ENCODE results near the gene CNGA2. TPM values are rescaled to one million over a fixed set of nuclear protein-coding genes. Genes with fewer than 3 reads are reported as not detected.

The CNGA2 gene
- total and polyA plus RNA-seq, 2 donors (not counting 3 experiments of a cell fraction or from before 2014, with no cell fraction given) = not detected

GRCh38 chrX:151722241-151722846, 12.2 kb upstream of the CNGA2 start:
- FAIRE-seq (no peak), DNase-seq (ENCODE audit: low read depth, low spot score) (no peak)
- no peak overlapping the region for H3K27ac ChIP-seq (ENCODE audit: insufficient read depth, low read depth, low read length)
- TF ChIP-seq POLR2A (IDR thresholded peaks at IDR 0.05; ENCODE audit: low read depth, low read length) = no peak
- peak in 1 of 2 donors; percentile 38 for TF ChIP-seq CTCF (IDR thresholded peaks at IDR 0.05; ENCODE audit: extremely low read depth in 1 of 2, insufficient read depth in 1 of 2, low read depth in 1 of 2, low read length in 2 of 2)
- BruUV-seq (replicated peaks) = no TSS peak
- H3K79me2 ChIP-seq (ENCODE audit: control insufficient read depth, insufficient read depth, low read length) = no peaks in the 10 kb centered on the region
- no peaks in the 10 kb centered on the region for H3K9me3 ChIP-seq (replicated peaks; ENCODE audit: control insufficient read depth, insufficient read depth, low read length)
- no peaks in the 10 kb centered on the region for H3K36me3 ChIP-seq (ENCODE audit: control insufficient read depth in 2 of 2, extremely low read depth in 1 of 2, insufficient read depth in 2 of 2, low read length in 2 of 2)
- H3K4me1 ChIP-seq (ENCODE audit: control insufficient read depth, extremely low read depth, insufficient read depth, low read length) = no peaks in the 10 kb centered on the region
- ChIA-PET CTCF (interaction anchor here (1.3 kb wide), 1 partner anchor 571 kb away, joined by 11 read pairs; no protein-coding TSS in a partner anchor), POLR2A (no interaction called here)
- no peak overlapping the region for H3K4me2 ChIP-seq (ENCODE audit: insufficient read depth, low read length)
- dilution Hi-C loops (cut with MboI; ENCODE audit: extremely low pct_ligation_motif_present, low sequenced_read_pairs) (no loop called here), intact Hi-C loops (cut with micrococcal nuclease) (loop anchor here (1.0 kb wide), 1 partner anchor 571 kb away; no protein-coding TSS in a partner anchor)
- H3K27me3 ChIP-seq (ENCODE audit: control insufficient read depth in 2 of 2, insufficient read depth in 2 of 2, low read length in 2 of 2) = no peaks in the 10 kb centered on the region
- H4K20me1 ChIP-seq (replicated peaks; ENCODE audit: control insufficient read depth, extremely low read depth, insufficient read depth, low read length) = no peaks in the 10 kb centered on the region
- H3K4me3 ChIP-seq (replicated peaks in 1 of 3; ENCODE audit: insufficient read depth in 1 of 3, low read depth in 1 of 3, low read length in 3 of 3) = no peak overlapping the region
- no peak overlapping the region for H2AFZ ChIP-seq (ENCODE audit: low read depth, low read length)
- no peak overlapping the region for H3K9ac ChIP-seq (replicated peaks; ENCODE audit: extremely low read depth, insufficient read depth, low read length)
- H3K9me1 ChIP-seq (replicated peaks; ENCODE audit: control insufficient read depth, extremely low read depth, insufficient read depth, low read length) = no peaks in the 10 kb centered on the region

DNA sequence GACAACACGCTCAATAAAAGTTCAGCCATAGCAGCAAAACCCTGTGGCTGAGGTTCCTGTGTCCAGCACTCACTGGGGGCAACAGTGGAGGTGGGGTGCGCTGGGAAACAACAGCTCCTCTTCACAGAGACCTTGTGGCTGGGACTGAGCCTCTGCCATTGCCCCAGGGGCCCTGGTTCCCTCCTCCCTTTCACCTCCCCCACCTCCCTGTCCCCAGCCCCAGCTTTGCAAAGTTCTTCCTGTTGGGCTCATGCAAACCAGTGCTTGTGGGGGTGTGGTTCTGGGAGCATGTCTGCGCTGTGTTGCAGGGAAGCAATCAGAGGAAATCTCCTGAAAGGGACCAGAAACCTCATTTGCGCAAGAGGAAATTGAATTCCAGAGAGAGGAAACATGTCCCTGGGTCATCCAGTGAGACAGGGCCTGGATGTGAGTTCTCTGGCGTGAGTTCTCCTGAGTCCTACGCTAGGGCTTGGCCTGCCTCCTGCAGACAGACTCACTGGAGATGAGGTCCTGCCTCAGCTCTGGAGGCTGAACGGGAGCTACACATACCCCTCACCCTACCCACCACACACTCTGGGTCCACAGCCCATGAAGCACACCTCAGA, 11.3 kb upstream of the CNGA2 start:
- FAIRE-seq (no peak), DNase-seq (ENCODE audit: low read depth, low spot score) (no peak)
- no TSS peak for BruUV-seq (replicated peaks)
- Histone ChIP-seq H2AFZ (ENCODE audit: low read depth, low read length) (no peak overlapping the region), H3K27ac (ENCODE audit: insufficient read depth, low read depth, low read length) (no peak overlapping the region), H3K9ac (replicated peaks; ENCODE audit: extremely low read depth, insufficient read depth, low read length) (no peak overlapping the region), H4K20me1 (replicated peaks; ENCODE audit: control insufficient read depth, extremely low read depth, insufficient read depth, low read length) (no peaks in the 10 kb centered on the region), H3K9me3 (replicated peaks; ENCODE audit: control insufficient read depth, insufficient read depth, low read length) (no peaks in the 10 kb centered on the region), H3K9me1 (replicated peaks; ENCODE audit: control insufficient read depth, extremely low read depth, insufficient read depth, low read length) (no peaks in the 10 kb centered on the region), H3K36me3 (ENCODE audit: control insufficient read depth in 2 of 2, extremely low read depth in 1 of 2, insufficient read depth in 2 of 2, low read length in 2 of 2) (no peaks in the 10 kb centered on the region), H3K4me3 (replicated peaks in 1 of 3; ENCODE audit: insufficient read depth in 1 of 3, low read depth in 1 of 3, low read length in 3 of 3) (no peak overlapping the region), H3K79me2 (ENCODE audit: control insufficient read depth, insufficient read depth, low read length) (no peaks in the 10 kb centered on the region), H3K27me3 (ENCODE audit: control insufficient read depth in 2 of 2, insufficient read depth in 2 of 2, low read length in 2 of 2) (no peaks in the 10 kb centered on the region), H3K4me2 (ENCODE audit: insufficient read depth, low read length) (no peak overlapping the region), H3K4me1 (ENCODE audit: control insufficient read depth, extremely low read depth, insufficient read depth, low read length) (no peaks in the 10 kb centered on the region)
- dilution Hi-C loops (cut with MboI; ENCODE audit: extremely low pct_ligation_motif_present, low sequenced_read_pairs) (no loop called here), intact Hi-C loops (cut with micrococcal nuclease) (no loop called here)
- POLR2A ChIA-PET = no interaction called here
- no peak for TF ChIP-seq FOS (IDR thresholded peaks at IDR 0.05; ENCODE audit: borderline replicate concordance, insufficient read depth, low read length)
- no peak for TF ChIP-seq GATA2 (IDR thresholded peaks at IDR 0.05; ENCODE audit: insufficient read depth, insufficient read length, low read depth, low read length)
- no peak for TF ChIP-seq MYC (IDR thresholded peaks at IDR 0.05; ENCODE audit: low read depth, low read length)
- no peak for TF ChIP-seq EZH2 (IDR thresholded peaks at IDR 0.05; ENCODE audit: borderline replicate concordance, low read depth, low read length, severe bottlenecking)
- TF ChIP-seq CTCF (IDR thresholded peaks at IDR 0.05; ENCODE audit: extremely low read depth in 1 of 2, insufficient read depth in 1 of 2, low read depth in 1 of 2, low read length in 2 of 2) = no peak
- no peak for TF ChIP-seq POLR2AphosphoS5 (IDR thresholded peaks at IDR 0.05; ENCODE audit: insufficient read depth, low read depth, low read length)
- TF ChIP-seq JUN (IDR thresholded peaks at IDR 0.05; ENCODE audit: borderline replicate concordance, insufficient read depth, insufficient read length, low read depth) = no peak
- CTCF ChIA-PET = no interaction called here
